ENCODE measurements around the gene KCNJ12. TPM values are rescaled to one million over a fixed set of nuclear protein-coding genes. Genes with fewer than 3 reads are reported as not detected.

The KCNJ12 gene
- total RNA-seq, 1 donor from 2014 or later, result 6.1 TPM

DNA sequence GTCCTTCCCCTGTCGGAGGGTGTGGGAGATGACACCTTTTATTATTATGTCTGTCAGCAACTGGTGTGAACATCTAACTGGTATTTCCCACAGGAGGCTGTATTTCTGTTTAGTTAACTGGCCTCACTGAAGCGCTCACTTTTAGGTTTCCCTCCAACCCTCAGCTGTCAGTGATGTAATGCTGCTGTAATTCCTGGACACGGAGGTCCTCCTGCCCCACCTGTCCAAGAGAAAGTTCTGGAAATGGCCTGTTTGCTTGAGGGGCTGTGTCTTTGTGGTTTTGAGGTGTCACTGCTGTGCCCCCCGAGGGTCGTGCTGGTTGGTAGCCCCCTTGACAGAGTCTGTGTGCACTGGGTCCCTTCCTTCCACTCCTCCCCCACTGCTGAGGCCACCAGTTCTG, 11.5 kb downstream of the KCNJ12 start:
- Mint-ChIP-seq H3K27ac (ENCODE audit: unreplicated experiment) (no peak overlapping the region), H3K9me3 (no peaks in the 10 kb centered on the region), H3K27me3 (ENCODE audit: low read depth) (no peaks in the 10 kb centered on the region), H3K36me3 (ENCODE audit: low read depth) (no peaks in the 10 kb centered on the region), H3K4me1 (peaks cover 5% of the 10 kb centered on the region), H3K4me3 (no peak overlapping the region)
- TF ChIP-seq, protein P1, sequence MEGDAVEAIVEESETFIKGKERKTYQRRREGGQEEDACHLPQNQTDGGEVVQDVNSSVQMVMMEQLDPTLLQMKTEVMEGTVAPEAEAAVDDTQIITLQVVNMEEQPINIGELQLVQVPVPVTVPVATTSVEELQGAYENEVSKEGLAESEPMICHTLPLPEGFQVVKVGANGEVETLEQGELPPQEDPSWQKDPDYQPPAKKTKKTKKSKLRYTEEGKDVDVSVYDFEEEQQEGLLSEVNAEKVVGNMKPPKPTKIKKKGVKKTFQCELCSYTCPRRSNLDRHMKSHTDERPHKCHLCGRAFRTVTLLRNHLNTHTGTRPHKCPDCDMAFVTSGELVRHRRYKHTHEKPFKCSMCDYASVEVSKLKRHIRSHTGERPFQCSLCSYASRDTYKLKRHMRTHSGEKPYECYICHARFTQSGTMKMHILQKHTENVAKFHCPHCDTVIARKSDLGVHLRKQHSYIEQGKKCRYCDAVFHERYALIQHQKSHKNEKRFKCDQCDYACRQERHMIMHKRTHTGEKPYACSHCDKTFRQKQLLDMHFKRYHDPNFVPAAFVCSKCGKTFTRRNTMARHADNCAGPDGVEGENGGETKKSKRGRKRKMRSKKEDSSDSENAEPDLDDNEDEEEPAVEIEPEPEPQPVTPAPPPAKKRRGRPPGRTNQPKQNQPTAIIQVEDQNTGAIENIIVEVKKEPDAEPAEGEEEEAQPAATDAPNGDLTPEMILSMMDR (conservative IDR thresholded peaks at IDR 0.05), result no peak
- no peak for DNase-seq (ENCODE audit: low read depth, low spot score)

DNA sequence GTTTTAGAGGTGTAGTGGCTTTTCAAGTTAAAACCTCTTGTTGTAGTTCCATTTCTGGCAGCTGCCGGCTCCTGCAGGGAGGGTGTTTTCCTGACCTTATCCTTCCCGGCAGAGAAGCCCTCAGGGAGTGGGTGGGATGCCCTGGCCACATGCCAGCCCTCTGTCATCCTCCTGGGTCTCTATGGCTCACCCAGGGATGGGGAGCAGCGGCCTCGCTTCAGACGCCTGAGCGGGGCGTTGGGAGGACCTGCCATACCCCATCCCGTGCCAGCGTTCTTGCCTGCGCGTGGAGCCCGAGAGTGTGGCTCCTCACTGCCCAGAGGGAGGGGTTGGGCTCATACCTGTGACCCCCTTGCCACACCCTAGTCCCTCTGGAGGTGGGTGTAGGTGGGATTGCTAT, 11.9 kb downstream of the KCNJ12 start:
- Mint-ChIP-seq H3K9me3 (no peaks in the 10 kb centered on the region), H3K27ac (ENCODE audit: unreplicated experiment) (no peak overlapping the region), H3K36me3 (ENCODE audit: low read depth) (no peaks in the 10 kb centered on the region), H3K4me3 (no peak overlapping the region), H3K27me3 (ENCODE audit: low read depth) (no peaks in the 10 kb centered on the region), H3K4me1 (peaks cover 4% of the 10 kb centered on the region)
- TF ChIP-seq, protein P1 (conservative IDR thresholded peaks at IDR 0.05), result no peak
- no peak for DNase-seq (ENCODE audit: low read depth, low spot score)

DNA sequence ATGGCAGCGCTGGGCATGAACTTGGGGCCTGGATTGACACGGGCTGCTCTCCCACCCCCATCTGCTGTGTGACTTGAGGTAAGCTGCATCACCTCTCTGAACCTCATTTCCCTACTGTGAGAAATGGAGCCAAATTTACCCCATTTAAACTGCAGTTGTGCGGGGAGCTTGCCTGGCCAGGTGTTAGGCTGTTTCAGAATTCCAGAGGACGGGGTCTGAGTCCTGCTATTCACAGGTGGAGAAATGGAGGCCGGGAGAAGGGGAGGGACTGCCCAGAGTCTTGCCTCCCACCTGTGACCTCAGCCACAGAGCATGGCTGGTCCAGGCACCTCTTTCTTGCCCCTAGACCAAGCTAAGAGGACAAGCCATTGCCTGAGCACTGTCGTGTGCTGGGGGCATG, 12.8 kb downstream of the KCNJ12 start:
- peaks cover 4% of the 10 kb centered on the region for H3K4me1 Mint-ChIP-seq
- TF ChIP-seq, protein P1 (conservative IDR thresholded peaks at IDR 0.05), result no peak

DNA sequence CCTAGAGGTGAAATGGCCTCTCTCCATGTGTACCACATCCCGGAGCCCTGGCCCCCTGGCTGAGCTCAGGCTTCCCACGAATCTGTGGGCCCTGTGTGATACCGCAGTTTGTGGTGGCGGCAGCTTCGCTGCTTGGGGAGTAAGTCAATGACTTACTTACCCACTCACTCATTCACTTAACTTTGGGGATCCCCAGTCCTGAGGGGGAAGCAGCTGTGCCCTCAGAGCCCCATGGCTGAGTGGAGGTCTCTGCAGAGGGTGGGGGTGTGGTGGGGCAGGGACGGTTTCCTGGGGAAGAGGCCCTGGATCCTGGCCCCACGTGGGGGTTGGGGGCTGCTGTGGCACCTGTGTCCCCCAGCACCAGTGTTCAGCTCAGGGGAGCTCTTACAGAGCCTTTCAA, 13.2 kb downstream of the KCNJ12 start:
- H3K27ac Mint-ChIP-seq (ENCODE audit: unreplicated experiment), result no peak overlapping the region
- no peaks in the 10 kb centered on the region for H3K27me3 Mint-ChIP-seq (ENCODE audit: low read depth)

More for the DNA sequence above, 12.8 kb downstream of the KCNJ12 start:
- H3K27me3 Mint-ChIP-seq (ENCODE audit: low read depth), result no peaks in the 10 kb centered on the region
- H3K4me3 Mint-ChIP-seq, result no peak overlapping the region
- H3K9me3 Mint-ChIP-seq, result no peaks in the 10 kb centered on the region
- no peak overlapping the region for H3K27ac Mint-ChIP-seq (ENCODE audit: unreplicated experiment)
- H3K36me3 Mint-ChIP-seq (ENCODE audit: low read depth), result no peaks in the 10 kb centered on the region
- DNase-seq (ENCODE audit: low read depth, low spot score), result no peak

DNA sequence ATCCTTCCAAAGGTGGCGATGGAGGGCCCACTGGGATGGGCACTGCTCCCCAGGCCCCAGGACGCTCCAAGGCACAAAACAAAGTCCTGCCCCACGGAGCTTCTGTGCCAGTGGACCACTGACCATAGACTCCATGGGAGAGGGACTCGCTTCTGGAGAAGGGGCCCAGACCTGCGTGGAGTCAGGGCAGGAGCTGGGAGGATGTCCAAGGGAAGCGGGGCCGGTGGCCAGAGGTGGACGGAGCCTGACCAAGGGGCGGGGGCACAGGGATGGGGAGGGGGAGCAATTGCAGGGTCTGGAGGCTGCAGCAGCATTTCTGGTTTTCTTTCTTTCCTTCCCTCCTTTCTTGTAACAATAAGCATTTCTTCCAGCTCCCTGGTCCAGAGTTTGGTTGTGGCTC, 14.1 kb downstream of the KCNJ12 start:
- Mint-ChIP-seq H3K27me3 (ENCODE audit: low read depth) (no peaks in the 10 kb centered on the region), H3K9me3 (no peaks in the 10 kb centered on the region), H3K4me1 (peaks cover 4% of the 10 kb centered on the region), H3K4me3 (no peak overlapping the region), H3K27ac (ENCODE audit: unreplicated experiment) (peak overlapping the region; percentile 58), H3K36me3 (ENCODE audit: low read depth) (no peaks in the 10 kb centered on the region)
- TF ChIP-seq, protein P1 (conservative IDR thresholded peaks at IDR 0.05), result no peak
- no peak for DNase-seq (ENCODE audit: low read depth, low spot score)

More for the DNA sequence above, 13.2 kb downstream of the KCNJ12 start:
- H3K4me1 Mint-ChIP-seq, result peaks cover 4% of the 10 kb centered on the region
- H3K4me3 Mint-ChIP-seq, result no peak overlapping the region
- DNase-seq (ENCODE audit: low read depth, low spot score), result no peak
- TF ChIP-seq, protein P1 (conservative IDR thresholded peaks at IDR 0.05), result no peak
- H3K36me3 Mint-ChIP-seq (ENCODE audit: low read depth), result no peaks in the 10 kb centered on the region
- no peaks in the 10 kb centered on the region for H3K9me3 Mint-ChIP-seq

DNA sequence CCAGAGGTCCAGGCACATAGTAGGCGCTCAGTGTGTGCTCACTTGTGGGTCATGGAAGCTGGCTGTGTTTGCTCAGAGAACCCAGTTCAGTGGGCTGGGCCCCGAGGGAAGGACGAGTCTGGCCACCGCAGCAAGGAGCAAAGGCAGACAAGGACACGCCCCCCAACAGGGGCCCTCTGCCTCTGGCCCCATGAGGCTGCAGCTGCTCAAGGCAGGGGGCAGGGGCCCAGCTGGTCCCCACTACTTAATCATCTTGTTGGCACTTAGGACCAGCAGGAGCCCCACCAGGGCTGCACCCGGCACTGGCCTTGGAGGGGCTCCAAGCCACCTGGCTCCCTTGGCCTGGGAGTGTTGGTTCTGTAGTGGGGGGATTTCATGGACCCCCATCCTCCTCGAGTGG, 16.1 kb downstream of the KCNJ12 start:
- TF ChIP-seq, protein P1 (conservative IDR thresholded peaks at IDR 0.05), result no peak
- no peaks in the 10 kb centered on the region for H3K9me3 Mint-ChIP-seq
- no peaks in the 10 kb centered on the region for H3K36me3 Mint-ChIP-seq (ENCODE audit: low read depth)
- no peak for DNase-seq (ENCODE audit: low read depth, low spot score)
- no peak overlapping the region for H3K4me3 Mint-ChIP-seq
- H3K27me3 Mint-ChIP-seq (ENCODE audit: low read depth), result no peaks in the 10 kb centered on the region
- H3K4me1 Mint-ChIP-seq, result peaks cover 7% of the 10 kb centered on the region
- no peak overlapping the region for H3K27ac Mint-ChIP-seq (ENCODE audit: unreplicated experiment)
